HG03457 (cell line): Measurements from ENCODE around the gene ITGB1.

Source experiments
- ATAC-seq: cut with Tn5 transposase; IDR thresholded peaks from one replicate; pipeline ENCODE4 v1.9.1; 2021; ENCODE audit warnings: moderate number of reproducible peaks; ENCODE audit not compliant: unreplicated experiment

The ITGB1 gene

DNA sequence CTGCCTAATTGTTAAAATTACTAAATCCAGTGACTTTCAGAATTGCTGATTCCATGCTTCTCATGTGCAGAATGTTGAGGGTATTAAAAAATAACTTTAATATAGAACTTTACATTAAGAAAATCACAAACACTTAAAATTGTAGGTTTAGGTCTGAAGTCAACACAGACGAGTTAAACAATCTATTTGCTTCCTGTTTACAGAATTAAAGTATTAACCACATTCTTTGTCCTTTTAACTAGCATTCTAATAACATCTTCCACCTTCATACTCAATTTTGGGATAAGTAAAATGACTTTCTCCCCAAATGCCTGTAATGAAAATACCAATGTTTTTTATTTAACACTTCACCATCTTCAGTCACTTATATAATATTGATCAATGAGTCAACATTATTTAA is 2.2 kb downstream of the ITGB1 start:
- no peak for ATAC-seq

- ATAC-seq: no peak
These were observed 2.7 kb downstream of the ITGB1 start for GRCh38 chr10:32955299-32955772.

- no peak for ATAC-seq
These were observed 3.3 kb downstream of the ITGB1 start for GRCh38 chr10:32954545-32955298.

DNA sequence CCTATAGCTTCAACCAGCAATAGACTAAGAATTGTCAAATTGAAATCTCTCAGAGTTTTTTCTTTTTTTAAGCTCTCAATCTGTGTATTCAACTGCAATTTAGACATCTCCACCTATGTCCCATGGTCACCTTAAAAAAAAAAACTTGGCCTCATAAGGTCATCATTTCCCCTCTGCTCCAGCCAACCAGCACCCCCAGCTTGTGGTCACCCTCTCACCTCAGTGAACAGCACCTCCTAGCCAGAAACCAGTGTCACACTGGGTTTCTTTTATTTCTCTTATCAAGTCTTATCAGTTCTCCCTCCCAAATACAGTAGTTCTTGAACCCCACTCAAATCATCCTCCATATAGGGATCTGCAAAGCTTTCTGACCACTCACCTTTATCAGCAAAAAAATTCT is 4.0 kb downstream of the ITGB1 start:
- no peak for ATAC-seq

DNA sequence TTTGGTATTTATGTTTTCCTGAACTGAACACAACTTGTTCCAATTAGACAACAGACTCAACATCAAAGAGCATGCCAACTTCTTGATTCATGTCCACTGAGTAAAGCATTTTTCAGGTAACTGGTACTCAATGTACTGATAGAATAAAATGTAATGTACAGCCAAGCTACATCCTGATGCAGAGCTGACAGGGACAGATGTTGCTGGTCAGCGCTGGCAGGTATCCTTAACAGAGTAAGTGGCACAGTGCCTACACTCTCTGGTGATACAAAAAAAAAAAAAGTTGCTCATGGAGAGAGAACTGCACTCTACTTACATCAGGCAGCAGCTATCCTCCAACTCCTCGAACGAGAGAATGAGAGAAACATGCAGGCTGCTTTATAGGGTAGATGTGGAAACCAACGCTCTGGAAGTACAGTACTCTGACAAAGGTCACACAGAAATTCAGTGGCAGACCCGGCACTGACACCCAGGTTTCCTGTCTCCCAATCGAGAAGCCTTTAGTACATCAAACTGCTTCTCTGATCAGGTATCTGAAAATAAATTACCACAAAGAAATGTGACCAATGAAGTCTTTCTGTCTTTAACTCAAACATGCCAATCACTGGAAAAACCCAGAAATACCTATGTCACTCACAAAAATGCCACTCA is 4.6 kb downstream of the ITGB1 start:
- no peak for ATAC-seq

GRCh38 chr10:32952541-32953276 is 5.3 kb downstream of the ITGB1 start:
- no peak for ATAC-seq

GRCh38 chr10:32952094-32952493 is 5.9 kb downstream of the ITGB1 start:
- ATAC-seq: no peak

GRCh38 chr10:32951111-32951510 is 6.9 kb downstream of the ITGB1 start:
- no peak for ATAC-seq

GRCh38 chr10:32950591-32951108 is 7.4 kb downstream of the ITGB1 start:
- no peak for ATAC-seq

DNA sequence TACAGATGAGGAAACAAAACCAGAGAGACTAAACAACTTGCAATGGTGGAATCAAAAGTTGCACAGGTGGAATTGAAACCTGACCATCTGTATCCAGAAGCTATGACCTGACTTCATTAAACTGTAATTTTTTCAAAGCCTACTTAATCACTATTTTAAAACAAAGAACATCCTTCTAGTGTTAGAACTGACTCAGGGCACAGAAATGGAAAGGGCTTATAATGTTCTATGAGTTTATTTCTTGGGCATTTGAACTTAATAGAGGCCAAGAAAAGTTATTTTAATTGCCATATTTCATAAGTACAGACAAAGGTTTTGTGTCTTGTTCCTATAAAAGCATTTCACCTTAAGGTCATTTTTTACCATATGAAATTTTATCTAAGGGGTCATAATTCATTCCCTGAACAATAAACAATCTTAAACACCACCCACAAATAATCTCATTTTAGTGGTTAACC is 8.8 kb downstream of the ITGB1 start:
- no peak for ATAC-seq

DNA sequence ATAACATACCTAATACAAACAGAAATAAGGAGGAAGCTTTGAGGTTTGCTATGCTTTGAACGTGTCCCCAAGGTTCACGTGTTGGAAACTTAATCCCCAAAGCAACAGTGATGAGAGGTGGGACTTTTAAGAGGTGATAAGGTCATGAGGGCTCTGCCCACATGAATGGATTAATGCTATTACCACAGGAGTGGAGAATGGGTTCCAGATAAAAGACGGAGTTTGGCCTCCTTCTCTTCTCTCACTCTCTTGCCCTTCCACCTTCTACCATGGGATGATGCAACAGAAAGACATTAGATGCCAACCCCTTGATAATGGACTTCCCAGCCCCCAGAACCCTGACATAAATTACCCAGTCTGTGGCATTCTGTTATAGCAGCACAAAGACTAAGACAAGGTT is 9.6 kb downstream of the ITGB1 start:
- ATAC-seq: no peak

DNA sequence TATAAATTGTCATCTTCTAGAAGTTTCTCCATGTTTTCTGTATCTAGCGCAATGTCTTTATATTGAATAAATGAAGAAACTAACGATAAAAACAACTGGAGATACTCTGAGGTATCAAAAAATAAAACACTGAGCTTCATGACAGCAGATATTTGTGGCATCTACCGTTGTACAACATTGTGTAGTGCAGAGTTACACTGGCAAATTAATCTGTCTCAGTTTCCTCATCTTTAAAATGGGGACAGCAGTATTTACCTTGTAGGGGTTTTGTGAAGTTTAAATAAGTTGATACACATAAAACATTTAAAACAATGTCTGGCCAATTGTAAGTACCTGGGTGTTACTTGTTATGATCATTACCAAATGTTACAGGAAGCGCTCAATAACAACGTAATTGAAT is 10.4 kb downstream of the ITGB1 start:
- no peak for ATAC-seq

- ATAC-seq: no peak
These were observed 11.9 kb downstream of the ITGB1 start for GRCh38 chr10:32946108-32946507.

- no peak for ATAC-seq
These were observed 14.0 kb downstream of the ITGB1 start for GRCh38 chr10:32943854-32944661.

GRCh38 chr10:32943395-32943794 is 14.6 kb downstream of the ITGB1 start:
- peak; percentile 54 for ATAC-seq

GRCh38 chr10:32942081-32942480 is 15.9 kb downstream of the ITGB1 start:
- no peak for ATAC-seq

DNA sequence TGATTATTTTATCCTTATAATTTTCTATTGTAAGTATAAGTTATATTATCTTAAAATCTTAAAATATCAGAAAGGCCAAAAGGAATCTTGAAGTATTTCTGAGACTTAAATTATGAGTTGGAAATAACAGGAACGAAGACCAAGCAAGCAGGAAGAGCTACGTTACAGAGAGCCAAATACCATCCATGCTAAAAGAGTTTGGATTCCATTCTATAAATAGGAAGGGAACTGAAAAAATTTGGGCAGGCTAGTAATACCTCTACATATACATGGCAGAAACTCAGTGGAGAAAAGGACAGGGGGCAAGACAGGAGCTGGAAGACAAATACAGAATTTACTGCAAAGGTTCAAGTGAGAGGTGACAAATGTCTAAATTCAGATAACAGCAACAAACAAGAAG is 16.7 kb downstream of the ITGB1 start:
- ATAC-seq: no peak

- no peak for ATAC-seq
These were observed 17.4 kb downstream of the ITGB1 start for GRCh38 chr10:32940321-32941301.

DNA sequence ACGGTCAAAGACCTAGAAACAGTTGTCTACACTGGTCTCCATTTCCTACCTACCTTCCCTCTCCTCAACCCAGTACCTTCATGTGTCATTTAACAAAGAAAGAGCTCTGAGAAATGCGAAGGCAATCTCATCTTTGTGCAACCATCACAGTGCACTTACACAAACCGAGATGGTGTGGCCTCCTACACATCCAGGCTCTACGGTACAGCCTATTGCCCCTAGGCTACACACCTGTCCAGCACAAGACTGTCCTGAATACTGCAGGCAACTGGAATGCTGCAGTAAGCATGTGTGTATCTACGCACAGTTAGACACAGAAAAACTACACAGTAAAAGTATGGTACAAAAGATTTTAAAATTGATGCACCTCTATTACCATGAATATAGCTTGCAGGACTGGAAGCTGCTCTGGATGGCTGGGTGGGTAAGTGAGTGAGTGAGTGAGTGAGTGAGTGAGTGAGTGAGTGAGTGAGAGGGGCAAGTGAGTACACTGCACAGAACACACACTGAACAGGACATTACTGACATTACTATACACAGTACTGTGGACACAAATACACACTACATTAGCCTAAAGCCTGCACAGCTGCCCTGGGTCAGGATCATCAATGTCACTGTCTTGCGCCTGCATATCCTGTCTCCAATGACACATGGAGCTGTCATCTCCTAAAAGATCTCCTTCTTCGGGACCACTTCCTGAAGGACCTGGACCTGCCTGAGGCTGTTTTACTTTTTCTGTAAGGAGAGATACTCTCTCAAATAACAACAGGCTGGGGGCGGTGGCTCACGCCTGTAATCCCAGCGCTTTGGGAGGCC is 18.5 kb downstream of the ITGB1 start:
- no peak for ATAC-seq
